GF-D8 (cell line): ENCODE measurements around the gene FSTL4.

ENCODE experiments used
- DNase-seq: peaks from one replicate; lab custom pipeline; 2025; lab: John Stamatoyannopoulos, UW

Gene FSTL4

DNA sequence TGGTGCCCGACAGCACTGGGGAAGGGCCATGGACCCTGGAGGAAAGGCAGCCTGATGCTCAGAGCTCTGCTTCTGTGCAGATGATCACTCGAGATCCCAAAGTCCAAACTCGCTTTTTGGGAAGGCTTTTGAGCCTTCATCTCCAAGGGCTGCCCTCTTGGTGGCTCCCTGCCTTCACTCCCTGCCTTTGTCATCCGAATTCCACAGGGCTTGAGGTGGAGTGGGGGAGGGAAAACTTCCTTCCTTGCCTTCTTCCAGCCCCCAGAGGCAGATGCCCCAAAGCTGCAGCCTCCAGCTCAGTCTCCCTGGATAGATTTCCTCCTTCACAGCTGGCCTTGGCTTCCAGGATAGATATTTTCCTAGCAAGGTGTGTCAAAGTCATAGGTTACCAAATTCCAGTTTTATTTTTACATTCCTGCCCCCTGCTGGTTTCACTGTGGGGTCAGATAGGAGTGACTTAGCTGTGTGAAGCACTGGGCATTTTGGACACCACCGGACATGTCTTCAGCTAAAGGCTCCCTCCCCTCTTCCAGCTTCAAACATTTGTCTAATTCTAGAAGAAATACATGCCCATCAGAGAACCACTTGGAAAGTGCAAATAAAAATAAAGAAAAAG lies 292.3 kb downstream of the FSTL4 start:
- DNase-seq = no peak

DNA sequence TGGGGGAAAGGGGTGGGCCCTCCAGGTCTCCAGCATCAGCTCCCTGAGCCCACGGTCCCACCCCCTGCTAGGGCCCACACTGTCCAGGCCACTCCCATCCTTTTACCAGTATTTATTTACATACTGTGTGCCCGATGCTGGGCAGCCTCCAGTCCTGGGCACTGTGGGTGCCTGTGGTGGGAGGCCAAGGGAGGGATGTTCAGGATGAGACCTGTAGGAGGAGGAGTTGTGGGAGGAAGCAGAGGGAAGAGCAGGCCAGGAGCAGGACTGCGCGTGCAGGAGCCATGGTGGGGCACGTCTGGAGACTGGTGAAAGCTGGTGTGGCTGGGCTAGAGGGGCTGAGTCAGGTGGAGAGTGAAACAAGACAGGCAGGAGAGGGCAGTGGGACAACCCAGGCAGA lies 293.1 kb downstream of the FSTL4 start:
- no peak for DNase-seq

DNA sequence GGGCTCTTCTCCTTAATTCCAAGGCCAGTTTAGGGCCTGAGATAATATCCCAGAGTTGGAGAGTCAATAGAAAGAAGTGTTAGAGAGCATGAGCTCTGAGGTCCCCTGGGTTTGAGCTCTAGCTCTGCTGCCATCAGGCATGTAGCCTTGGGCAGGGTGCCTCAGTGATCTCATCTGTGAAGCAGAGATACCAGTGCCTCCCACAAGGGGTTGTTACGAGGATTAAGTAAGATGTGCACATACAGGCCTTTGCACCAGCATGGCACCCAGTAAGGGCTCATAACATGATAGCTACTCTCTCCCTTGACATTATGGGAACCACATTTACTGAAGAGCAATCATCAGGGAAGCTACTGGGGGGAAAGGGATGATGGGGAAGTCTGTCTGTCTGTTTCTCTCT lies 294.8 kb downstream of the FSTL4 start:
- DNase-seq = no peak

DNA sequence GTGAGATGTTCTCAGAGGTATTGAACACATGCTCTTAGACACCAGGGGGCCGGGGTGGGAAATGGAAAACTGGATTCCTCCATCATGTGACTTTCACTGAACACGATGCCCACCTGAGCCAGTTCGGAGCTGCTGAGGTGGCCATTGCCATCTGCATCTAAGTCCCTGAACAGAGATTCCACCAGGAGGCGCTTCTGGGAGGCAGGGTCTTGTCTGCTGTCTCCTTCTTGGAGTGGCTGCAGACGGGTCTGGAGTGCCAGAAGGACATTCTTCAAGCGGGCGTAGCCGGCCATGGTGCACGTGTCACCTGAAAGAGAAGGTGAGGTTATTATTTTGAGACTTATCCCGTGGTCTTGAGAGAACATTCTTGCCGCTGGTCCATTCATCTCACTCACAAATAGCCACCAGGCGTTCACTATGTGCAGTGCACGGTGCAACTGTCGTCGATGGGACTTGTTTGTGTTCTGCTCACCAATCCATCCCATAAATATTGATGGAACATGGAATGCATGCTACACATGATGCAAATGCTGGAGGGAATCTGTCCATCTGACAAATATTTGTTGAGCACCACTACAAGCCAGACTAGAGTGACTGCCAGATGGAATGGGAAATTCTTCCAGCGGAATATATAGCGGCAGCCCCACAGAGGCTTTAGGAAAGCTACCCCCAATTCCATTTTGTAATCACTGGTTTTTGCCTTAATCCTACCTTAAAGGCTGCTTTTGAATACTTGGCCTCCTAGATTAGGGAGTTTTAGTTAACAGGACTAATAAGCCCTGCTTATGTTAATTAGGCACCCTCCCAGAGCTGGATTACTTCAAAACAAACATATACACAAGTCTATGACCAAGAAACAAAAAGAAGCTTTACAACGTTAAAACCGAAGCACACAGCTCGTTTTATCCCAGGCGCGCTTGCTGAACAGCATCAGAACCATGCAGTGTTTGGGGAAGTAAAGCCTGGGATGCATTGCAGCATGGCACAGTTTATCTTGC lies 295.7 kb downstream of the FSTL4 start:
- DNase-seq = no peak

DNA sequence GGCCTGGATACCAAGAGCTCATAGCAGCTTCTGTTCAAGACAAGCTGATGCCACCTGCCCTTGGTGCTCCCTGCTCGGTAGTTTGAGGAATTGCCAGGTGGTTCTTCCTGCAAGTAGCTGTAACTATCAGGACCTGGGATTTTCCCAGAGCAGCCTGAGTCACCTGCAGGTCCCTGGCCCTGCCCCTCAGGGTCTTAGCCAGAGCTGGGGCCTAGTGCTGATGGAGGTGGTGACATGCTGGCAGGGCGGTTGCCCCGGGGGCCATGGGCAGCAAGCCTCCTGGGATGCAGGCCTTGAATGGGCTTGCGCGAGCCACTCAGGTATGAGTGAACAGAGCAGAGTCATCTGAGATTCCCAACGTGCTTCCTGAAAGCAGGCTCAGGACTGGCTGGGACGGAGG lies 298.3 kb downstream of the FSTL4 start:
- no peak for DNase-seq

DNA sequence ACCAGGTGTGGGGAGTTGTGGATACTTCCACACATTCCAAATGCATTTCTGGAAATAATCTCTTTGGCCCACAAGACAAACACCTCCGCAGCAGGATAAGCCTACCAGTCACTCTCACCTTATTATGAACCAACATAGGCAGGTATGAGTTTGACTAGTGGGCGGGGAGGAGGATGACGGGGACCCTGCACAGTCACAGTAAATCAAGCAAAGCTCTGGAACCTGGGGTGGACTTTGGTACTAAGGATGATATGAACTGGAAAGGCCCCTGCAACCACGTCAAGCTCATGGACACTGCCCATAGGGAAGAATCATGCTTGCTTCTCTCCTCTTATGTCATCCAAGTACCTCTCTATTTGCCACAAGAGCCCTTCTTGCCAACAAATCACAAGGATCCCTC lies 301.2 kb downstream of the FSTL4 start:
- no peak for DNase-seq

DNA sequence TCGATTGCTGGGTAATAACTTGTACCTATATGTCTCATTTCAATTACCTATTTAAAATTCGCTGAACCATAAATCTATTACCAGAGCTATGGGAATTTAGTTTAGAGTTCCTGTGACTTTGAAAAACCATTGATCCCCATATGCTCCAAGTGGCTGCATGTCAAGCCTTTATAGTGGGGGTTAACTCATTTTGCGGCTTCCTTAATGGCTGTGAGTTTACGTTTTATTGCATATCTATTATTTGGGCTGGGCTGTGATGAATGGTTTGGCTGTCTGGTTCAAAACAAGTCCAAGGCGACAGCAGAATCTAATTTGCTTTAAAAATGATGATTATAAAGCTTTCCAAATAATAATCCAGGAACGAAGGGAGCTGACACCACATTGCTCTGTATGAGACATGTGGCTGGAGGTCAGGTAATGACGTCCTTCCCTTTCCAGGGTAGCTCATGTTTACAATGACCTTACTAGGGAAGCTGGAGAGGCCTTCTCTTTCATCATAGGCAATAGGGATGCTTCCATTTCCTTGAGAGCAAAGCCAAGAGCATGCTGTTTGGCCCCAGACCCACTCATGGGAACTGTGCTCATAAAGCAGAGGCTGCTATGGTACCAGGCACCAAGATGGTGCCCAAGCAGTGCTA lies 302.2 kb downstream of the FSTL4 start:
- DNase-seq = no peak

DNA sequence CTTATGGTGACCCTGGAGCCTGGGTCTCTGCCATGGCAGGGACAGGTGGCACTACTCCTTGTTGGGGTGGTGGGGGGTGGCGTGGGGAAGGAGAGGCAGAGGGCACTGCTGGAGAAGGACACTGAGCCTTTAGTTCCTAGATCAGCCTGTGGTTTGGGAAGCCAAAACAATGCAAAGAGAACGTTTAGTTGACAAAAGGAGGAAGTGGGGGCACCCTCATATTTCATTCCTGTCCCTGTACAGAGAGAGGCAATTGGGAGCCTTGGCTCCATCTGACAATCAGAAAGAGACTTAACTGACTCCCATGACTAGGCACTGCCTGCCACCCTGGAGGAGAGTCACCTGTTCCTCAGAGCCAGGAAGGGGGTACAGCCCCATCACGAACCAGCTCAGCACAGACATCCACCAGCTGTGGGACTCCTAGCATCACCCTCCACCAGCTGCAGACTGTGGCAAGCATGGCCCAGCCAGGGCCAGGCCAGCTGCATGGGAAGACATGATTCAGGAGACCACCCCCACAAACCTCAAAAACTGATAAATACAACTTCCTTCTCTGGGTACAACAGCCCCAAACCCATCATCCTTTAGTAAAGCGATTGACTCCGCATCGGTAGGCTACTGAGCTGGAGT lies 303.1 kb downstream of the FSTL4 start:
- no peak for DNase-seq

DNA sequence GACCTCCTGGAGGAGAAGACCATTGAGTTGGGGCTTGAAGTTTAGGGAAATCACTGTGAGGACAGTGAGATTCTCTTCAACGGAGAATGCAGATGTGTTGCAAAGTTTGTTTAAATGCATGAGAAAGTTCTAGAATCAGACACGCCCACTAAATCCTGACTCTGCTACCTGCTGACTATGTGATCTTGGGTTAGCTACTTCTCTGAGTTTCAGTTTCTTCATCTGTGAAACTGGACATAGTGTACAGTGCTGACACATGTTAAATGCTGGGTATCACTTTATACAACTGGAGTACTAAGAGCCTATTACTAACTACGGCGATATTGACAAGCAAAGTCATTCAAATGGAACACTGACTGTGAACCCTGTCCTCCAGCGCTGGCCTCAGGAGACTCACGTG lies 305.1 kb downstream of the FSTL4 start:
- DNase-seq = no peak

DNA sequence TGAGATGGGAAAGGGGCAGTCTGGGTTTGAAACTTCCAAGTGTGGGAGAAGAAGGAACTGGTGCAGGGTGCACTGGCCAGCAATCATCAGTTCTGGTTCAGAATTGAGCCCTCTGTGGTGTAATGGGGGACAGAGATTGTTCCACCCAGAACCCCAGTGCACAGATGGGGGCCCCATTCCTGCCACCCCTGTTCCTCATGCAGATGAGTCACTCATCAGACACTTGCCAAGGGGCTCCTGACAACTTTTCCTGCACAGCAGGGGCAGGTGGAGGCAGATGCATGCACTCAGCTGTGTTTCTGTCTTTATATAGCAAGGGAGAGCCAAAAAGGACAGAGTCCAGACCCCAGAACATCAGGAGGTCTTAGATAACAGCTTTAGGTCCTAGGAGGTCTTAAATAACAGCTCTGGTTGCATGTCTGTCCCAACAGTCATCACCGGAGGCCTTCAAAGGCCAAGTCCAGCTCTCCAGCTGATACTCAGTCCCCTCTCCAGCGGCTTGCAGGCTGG lies 307.6 kb downstream of the FSTL4 start:
- DNase-seq = no peak

DNA sequence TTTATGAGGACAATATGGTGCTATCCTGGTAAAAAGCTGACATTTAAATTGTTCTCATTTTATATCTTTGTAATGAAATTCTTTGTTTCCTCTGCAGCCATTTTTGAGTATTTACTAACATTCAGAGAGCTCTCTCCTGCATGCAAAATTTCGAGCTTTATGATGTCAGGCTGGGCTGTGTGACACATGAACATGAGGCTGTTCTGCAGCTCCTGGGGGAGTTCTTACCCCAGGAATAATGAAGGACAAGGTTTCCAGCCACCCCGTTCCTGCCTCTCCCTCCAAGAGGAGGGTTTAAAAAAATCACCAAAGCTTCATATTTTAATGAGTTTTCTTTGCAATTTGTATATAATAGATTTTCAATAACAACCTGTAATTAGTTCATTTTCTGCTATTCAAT lies 308.2 kb downstream of the FSTL4 start:
- DNase-seq = no peak

DNA sequence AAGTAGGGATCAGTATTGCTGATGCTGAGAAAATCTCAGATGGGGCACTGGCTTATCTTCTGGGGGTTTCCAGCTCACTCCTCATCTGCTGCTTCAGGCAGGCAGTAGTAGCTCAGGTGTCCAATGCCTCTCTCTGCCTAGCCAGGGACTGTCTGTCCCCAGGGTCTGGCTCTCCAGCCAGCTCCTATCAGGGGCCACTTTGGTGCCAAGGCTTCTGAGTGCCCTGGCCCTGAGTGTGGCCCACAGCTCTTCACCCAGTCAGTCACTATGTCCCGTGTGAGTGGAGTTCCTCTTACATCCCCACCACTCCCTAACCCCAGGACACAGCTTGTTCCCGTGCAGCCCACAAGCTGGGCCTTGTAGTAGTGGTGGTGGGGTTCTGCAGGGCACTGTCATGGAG lies 309.0 kb downstream of the FSTL4 start:
- DNase-seq = no peak

DNA sequence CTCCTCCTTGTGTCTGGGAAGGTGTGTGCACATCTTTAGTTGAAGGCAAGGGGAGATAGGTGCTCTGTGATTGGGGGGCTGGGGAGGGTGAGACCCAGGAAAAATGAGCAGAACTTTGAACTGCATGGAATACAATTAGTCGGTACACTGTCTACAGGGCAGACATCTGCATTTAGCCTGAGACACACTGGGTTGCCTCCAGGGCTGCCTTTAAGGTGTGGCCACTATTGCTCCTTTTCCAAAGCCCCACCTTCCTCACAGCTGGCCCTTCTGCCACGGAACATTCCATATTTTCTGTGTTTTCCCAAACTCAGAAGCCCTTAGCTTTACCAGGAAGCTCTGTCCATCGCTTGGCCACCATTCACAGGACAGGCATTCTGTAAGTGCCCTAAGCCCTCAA lies 312.6 kb downstream of the FSTL4 start:
- no peak for DNase-seq

DNA sequence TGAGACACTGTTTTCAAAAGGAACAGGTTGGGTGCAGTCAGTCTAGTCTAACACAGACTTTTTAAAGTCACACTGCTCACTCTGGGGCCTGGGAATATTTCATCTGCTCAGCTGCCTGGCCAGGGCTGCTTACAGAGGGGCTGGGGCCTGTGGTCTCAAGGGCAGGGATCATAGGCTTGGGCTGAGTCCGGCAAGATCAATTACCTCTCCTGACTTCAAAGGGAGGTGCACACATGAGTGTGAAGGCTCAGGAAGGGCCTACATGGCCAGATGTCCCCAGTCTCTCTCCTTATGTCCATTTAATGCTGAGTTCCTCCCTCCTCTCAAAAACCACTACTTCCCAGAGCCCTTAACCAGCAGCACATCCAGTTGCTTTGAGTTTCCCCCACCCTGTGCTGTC lies 313.3 kb downstream of the FSTL4 start:
- DNase-seq = no peak

DNA sequence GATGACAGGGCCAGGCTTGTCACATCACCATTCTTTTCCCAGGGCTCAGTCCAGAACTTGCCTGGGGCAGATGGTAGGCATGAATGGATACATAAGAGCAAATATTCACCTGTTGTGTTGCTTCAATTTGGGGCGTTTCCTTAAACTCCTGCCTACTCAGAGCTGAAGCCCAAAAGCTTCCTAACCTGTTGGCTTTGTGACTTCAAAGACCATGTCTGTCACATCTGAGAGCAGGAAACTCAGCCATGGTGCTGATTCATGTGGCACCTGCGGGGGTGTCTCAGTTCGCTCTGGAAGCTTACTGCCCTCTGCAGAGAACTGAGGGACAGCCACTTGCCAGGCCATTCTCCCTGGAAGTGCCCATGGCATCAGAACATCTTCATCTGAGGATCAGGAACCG lies 313.9 kb downstream of the FSTL4 start:
- DNase-seq = no peak

DNA sequence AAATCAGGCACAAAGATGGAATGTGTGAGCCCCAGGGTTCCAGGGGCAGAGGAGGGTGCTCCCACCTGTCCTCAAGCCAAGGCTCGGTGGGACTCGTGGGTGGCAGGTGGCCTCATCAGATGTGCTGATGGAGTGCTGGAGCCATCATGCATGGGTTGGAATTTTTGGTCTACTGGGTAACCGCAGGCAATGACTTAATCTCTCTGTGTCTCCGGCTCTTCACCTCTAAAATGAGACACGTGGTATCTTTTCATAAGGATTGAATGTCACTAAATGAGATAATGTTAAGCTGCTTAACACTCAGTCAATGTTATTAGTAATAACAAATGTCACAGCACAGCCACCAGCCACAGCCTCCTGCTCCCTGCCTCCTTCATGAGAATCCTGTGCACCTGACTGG lies 315.0 kb downstream of the FSTL4 start:
- no peak for DNase-seq

DNA sequence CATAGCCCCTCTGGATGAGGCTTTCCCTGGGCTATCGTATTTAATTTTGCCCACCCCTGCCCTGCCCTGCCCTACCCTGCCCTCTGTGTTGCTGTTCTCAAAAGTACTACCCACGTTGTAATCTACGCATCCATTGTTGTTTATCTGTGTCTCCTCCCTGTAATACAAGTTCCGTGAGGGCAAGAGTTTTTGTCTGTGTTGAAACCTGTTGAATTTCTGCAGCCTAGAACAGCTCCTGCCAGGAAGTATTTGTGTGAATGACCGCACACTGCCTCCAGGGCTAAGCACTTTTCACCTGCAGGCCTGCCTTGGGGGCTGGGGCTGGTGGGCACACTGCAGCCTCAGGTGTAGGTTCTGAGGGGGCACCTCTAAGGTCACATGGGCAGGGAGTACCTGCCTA lies 315.7 kb downstream of the FSTL4 start:
- no peak for DNase-seq

DNA sequence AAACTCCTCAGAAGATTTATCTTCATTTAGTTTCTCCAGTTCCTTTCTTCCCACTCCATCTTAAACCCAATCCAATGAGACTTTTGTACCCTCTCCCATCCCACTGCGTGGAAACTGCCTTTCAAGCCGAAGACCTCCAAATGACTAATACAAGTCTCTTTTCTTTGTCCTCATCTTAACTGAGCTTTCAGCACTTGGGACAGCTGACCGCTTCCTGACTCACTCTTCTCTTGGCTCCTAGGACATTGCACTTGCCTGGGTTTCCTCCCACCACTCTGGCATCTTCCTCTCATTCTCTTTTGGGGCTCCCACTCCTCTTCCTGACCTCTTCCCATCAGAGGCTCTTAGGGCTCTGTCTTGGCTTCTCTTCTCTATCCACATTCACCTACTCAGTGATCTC lies 316.8 kb downstream of the FSTL4 start:
- no peak for DNase-seq

DNA sequence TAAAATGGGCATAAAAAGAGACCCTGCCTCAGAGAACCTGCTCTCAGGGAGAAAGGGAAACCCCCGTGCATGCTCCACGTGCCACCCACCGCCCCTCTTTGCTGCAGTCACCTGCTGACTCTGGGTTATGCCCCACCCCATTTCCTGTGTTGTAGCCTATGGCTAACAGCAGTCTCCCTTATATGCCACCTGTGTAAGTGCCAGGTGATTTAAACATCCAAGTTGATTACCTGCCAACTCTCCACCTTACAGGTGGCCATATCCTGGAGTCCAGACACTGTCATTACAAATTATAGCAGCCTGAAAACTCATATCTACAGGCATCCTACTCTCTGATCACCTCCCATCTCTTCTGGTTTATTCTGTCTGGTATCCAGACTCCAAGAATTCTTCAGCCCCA lies 318.0 kb downstream of the FSTL4 start:
- DNase-seq = no peak

DNA sequence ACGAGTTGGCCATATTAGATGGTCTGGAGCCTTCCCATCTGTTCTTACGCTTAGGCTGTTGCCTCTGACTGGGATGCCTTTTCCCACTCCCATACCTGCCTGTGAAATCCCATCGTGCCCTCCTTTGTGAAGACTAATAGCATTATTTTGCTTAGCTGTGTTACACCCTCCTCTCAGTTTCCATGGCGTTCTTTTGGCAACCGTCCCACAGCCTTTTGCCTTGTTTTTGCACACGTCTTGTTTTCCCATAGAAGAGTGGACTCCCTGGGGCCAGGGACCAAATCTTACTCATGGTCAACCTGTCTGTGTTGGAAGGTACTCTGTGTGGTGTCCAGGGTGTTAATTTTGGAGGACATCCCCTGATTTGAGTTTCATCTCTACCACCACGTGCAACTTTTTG lies 318.4 kb downstream of the FSTL4 start:
- no peak for DNase-seq

DNA sequence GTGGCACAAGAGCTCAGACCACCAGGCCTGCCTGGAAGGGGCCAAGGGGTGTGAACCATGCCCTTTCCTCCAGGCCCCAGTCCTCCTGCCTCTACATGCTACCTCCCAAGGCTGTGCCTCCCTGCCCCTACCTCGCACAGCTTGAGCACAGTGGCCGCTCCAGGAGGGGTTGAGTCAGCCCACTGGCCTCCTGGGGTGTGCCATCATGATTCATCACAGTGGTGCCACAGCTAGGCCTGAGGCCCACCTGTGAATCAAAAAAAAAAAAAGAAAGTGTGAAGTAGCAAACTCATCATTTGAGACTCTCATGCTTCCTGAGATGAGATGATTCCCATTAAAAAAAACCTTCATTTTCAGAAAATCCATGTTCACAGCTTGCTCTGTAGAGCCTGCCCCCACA lies 320.0 kb downstream of the FSTL4 start:
- DNase-seq = no peak

DNA sequence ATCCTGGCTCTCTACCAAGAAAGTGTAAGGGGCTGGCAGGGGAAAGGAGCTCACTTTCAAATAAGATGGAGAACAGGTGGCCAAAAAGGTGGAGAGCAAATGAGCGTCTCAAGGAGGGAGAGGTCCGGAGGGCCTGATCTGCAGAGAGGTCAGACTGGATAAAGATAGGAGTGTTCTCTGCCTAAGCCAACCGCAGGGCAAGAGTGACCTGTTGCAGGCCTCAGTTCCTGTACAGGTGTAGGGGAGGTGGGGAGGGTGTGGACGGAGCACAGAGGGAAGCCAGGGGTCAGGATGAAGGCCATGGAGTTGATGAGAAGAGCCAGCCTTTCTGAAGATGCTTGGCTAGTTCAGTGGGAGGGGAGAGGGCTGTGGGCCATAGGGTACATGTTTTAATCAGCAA lies 320.8 kb downstream of the FSTL4 start:
- DNase-seq = no peak
